ENCODE results near the gene BCAS3. TPM values are rescaled to one million over a fixed set of nuclear protein-coding genes. Genes with fewer than 3 reads are reported as not detected.

Gene BCAS3
- total RNA-seq, 1 donor from 2014 or later: 44.8 TPM

DNA sequence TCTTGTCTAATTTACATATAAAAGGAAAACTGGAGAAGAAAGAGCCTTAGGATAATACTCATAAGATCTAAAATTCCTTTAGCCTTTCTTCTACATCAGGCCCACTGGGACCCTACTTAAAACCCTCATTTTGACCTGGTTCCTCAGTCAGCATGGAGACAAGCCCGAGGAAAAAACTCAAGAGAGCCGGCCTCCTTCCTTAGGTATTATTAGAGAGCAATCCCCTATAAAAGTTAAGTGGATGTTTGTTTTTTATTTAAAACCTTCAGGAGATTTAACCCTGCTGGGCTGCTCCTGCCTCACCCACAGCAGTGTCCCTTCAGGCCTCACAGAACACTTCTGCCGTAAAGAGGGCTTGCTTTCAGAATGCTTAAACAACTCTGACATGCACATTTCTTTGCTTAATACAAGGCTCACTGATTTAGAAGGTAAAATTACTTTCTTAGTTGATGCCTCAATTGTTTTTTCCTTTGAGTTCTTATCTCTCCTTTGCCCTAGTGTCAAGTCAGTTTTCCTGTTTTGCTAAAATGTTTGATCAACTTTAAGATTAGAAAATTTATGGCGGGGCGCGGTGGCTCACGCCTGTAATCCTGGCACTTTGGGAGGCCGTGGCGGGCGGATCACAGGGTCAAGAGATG, 576.4 kb downstream of the BCAS3 start:
- H3K4me1 Mint-ChIP-seq (ENCODE audit: low read depth, unreplicated experiment): peaks cover 5% of the 10 kb centered on the region

DNA sequence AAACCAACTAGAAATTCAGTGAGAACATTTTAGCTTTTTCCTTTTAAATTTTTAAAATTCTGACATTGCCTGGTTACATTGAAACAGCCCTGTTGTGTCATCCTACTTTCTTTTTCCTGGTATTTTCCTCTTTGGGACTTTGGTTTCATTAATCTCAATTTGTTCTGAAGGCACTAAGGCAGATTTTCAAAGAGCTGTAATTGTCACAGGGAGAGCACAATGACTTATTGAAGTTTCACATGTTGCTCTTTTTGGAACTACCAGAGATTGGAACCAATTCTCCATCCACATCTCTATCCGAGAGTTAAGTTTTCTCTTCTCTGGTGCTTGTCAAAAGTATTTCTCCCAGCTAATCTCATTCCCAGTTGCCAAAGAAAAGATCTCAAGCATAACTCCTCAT, 577.3 kb downstream of the BCAS3 start:
- TF ChIP-seq, protein P1, sequence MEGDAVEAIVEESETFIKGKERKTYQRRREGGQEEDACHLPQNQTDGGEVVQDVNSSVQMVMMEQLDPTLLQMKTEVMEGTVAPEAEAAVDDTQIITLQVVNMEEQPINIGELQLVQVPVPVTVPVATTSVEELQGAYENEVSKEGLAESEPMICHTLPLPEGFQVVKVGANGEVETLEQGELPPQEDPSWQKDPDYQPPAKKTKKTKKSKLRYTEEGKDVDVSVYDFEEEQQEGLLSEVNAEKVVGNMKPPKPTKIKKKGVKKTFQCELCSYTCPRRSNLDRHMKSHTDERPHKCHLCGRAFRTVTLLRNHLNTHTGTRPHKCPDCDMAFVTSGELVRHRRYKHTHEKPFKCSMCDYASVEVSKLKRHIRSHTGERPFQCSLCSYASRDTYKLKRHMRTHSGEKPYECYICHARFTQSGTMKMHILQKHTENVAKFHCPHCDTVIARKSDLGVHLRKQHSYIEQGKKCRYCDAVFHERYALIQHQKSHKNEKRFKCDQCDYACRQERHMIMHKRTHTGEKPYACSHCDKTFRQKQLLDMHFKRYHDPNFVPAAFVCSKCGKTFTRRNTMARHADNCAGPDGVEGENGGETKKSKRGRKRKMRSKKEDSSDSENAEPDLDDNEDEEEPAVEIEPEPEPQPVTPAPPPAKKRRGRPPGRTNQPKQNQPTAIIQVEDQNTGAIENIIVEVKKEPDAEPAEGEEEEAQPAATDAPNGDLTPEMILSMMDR (IDR thresholded peaks at IDR 0.05; ENCODE audit: partially characterized antibody, unreplicated experiment): no peak
- H3K27ac Mint-ChIP-seq (ENCODE audit: unreplicated experiment): no peak overlapping the region
- H3K27me3 Mint-ChIP-seq (ENCODE audit: unreplicated experiment): peaks cover 2% of the 10 kb centered on the region
- DNase-seq: no peak
- peaks cover 5% of the 10 kb centered on the region for H3K4me1 Mint-ChIP-seq (ENCODE audit: low read depth, unreplicated experiment)
- no peak overlapping the region for H3K4me3 Mint-ChIP-seq (ENCODE audit: unreplicated experiment)
- H3K9me3 Mint-ChIP-seq (ENCODE audit: unreplicated experiment): no peaks in the 10 kb centered on the region
- no peaks in the 10 kb centered on the region for H3K36me3 Mint-ChIP-seq (ENCODE audit: unreplicated experiment)

More for the DNA sequence above, 576.4 kb downstream of the BCAS3 start:
- peaks cover 2% of the 10 kb centered on the region for H3K27me3 Mint-ChIP-seq (ENCODE audit: unreplicated experiment)
- no peaks in the 10 kb centered on the region for H3K36me3 Mint-ChIP-seq (ENCODE audit: unreplicated experiment)
- TF ChIP-seq, protein P1 (IDR thresholded peaks at IDR 0.05; ENCODE audit: partially characterized antibody, unreplicated experiment): no peak
- no peak for DNase-seq
- H3K27ac Mint-ChIP-seq (ENCODE audit: unreplicated experiment): no peak overlapping the region
- no peaks in the 10 kb centered on the region for H3K9me3 Mint-ChIP-seq (ENCODE audit: unreplicated experiment)
- no peak overlapping the region for H3K4me3 Mint-ChIP-seq (ENCODE audit: unreplicated experiment)

DNA sequence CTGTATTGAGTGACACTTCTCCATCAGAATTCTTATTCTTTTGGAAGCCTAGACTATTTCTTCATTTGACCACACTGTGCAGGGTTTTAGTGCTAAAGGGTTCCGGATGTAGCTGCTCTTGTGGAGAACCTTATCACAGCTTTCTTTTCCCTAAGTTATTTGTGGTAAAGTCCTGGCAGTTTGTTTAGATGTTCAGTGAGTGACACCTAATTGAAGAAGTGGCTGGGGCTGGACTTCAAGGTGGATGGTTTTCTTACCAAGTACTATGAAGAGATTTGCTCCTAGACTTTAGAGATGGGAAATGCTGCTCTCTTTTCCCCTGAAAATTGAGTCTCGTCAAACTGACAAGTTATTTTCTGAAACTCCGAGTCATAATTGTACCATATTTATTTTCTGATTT, 578.0 kb downstream of the BCAS3 start:
- no peaks in the 10 kb centered on the region for H3K36me3 Mint-ChIP-seq (ENCODE audit: unreplicated experiment)
- H3K9me3 Mint-ChIP-seq (ENCODE audit: unreplicated experiment): no peaks in the 10 kb centered on the region
- H3K27me3 Mint-ChIP-seq (ENCODE audit: unreplicated experiment): peaks cover 2% of the 10 kb centered on the region
- TF ChIP-seq, protein P1 (IDR thresholded peaks at IDR 0.05; ENCODE audit: partially characterized antibody, unreplicated experiment): no peak
- H3K4me3 Mint-ChIP-seq (ENCODE audit: unreplicated experiment): no peak overlapping the region
- H3K4me1 Mint-ChIP-seq (ENCODE audit: low read depth, unreplicated experiment): peaks cover 11% of the 10 kb centered on the region
- DNase-seq: no peak
- H3K27ac Mint-ChIP-seq (ENCODE audit: unreplicated experiment): no peak overlapping the region

DNA sequence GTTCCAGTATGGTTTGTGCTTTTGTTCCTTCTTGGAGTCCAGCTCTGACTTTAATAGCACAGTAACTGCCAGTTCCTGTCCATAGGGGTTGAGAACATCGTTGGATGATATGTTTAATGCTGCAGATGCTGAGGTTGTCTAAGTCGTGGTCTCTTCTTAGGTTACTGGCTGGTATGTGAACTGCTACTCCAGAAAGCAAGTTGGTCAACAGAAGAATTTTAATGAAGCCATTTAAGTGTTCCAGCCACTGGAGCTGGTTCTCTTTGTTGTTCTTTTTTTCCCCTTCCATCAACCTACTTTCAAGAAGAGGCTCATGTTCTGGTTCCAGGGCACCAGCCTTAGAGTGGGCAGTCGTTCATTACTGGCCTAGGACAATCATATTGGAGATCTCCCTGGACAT, 581.7 kb downstream of the BCAS3 start:
- H3K9me3 Mint-ChIP-seq (ENCODE audit: unreplicated experiment): peaks cover 1% of the 10 kb centered on the region
- H3K4me1 Mint-ChIP-seq (ENCODE audit: low read depth, unreplicated experiment): peaks cover 22% of the 10 kb centered on the region
- H3K27me3 Mint-ChIP-seq (ENCODE audit: unreplicated experiment): no peaks in the 10 kb centered on the region
- no peak overlapping the region for H3K27ac Mint-ChIP-seq (ENCODE audit: unreplicated experiment)
- no peak for DNase-seq
- H3K4me3 Mint-ChIP-seq (ENCODE audit: unreplicated experiment): no peak overlapping the region
- TF ChIP-seq, protein P1 (IDR thresholded peaks at IDR 0.05; ENCODE audit: partially characterized antibody, unreplicated experiment): no peak
- no peaks in the 10 kb centered on the region for H3K36me3 Mint-ChIP-seq (ENCODE audit: unreplicated experiment)

DNA sequence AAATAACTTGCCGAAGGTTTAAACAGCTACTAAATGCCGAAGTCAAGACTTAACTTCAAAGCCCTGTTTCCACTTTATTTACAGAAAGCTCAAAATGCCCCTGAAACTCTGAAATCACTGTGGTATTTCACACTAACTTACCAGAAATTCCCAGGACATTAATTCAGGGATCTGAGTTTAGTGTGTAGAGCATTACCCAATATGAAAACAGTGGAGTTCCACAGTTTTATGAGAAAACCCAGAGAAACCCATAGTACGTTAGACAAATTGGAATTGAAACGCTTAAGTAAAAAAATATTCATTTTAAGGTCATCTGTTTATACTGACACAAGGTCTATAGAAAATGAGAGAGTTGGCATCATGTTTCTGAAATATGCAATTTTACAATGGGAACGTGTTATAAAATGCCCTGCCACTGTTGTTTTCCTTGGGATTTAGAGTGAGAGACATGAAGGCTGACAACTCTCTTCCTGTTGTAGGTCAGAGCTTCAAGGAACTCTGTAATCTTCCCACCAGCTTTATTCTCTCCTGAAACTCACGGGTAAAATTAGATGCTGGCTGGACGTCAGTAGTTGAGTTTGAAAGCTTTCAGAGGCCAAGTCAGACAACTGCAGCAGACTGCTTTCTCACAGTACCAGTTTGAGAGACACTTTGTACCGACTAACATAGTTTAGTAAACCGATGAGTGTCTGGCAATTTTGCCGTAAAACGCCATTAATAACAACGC, 582.6 kb downstream of the BCAS3 start:
- no peaks in the 10 kb centered on the region for H3K27me3 Mint-ChIP-seq (ENCODE audit: unreplicated experiment)
- TF ChIP-seq, protein P1 (IDR thresholded peaks at IDR 0.05; ENCODE audit: partially characterized antibody, unreplicated experiment): no peak
- no peak for DNase-seq
- no peaks in the 10 kb centered on the region for H3K36me3 Mint-ChIP-seq (ENCODE audit: unreplicated experiment)
- peaks cover 22% of the 10 kb centered on the region for H3K4me1 Mint-ChIP-seq (ENCODE audit: low read depth, unreplicated experiment)
- H3K27ac Mint-ChIP-seq (ENCODE audit: unreplicated experiment): no peak overlapping the region
- H3K9me3 Mint-ChIP-seq (ENCODE audit: unreplicated experiment): peaks cover 1% of the 10 kb centered on the region
- no peak overlapping the region for H3K4me3 Mint-ChIP-seq (ENCODE audit: unreplicated experiment)

Measured in glutamatergic neuron (in vitro differentiated cells).